ENCODE results near the gene SMS.
A peak's percentile ranks its signal among the peaks of the same experiment; 100 is the strongest.

SMS gene

DNA sequence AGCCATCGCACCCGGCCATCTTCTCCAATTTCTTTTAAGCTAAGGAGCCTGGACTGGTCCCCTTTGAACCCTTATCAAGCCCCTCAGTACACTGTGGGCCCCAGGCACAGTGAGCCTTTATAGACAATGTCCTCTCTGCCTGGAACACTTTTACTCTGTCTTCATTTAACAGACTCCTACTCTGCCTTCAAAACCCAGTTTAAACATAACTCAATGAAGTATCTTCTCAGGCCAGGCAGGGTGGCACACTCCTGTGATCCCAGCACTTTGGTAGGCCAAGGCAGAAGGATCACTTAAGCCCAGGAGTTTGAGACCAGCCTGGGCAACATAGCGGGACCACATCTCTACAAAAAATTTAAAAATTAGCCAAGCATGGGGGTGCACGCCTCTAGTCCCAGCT lies 27.5 kb upstream of the SMS start:
- H3K27ac Mint-ChIP-seq: no peak overlapping the region
- no peak overlapping the region for H3K4me3 Mint-ChIP-seq
- no peaks in the 10 kb centered on the region for H3K4me1 Mint-ChIP-seq
- peaks cover 2% of the 10 kb centered on the region for H3K9me3 Mint-ChIP-seq
- TF ChIP-seq, protein P1, sequence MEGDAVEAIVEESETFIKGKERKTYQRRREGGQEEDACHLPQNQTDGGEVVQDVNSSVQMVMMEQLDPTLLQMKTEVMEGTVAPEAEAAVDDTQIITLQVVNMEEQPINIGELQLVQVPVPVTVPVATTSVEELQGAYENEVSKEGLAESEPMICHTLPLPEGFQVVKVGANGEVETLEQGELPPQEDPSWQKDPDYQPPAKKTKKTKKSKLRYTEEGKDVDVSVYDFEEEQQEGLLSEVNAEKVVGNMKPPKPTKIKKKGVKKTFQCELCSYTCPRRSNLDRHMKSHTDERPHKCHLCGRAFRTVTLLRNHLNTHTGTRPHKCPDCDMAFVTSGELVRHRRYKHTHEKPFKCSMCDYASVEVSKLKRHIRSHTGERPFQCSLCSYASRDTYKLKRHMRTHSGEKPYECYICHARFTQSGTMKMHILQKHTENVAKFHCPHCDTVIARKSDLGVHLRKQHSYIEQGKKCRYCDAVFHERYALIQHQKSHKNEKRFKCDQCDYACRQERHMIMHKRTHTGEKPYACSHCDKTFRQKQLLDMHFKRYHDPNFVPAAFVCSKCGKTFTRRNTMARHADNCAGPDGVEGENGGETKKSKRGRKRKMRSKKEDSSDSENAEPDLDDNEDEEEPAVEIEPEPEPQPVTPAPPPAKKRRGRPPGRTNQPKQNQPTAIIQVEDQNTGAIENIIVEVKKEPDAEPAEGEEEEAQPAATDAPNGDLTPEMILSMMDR (IDR thresholded peaks at IDR 0.05; ENCODE audit: unreplicated experiment in 3 of 3): no peak
- H3K27me3 Mint-ChIP-seq (ENCODE audit: low read depth): no peaks in the 10 kb centered on the region
- no peaks in the 10 kb centered on the region for H3K36me3 Mint-ChIP-seq (ENCODE audit: low read depth)

DNA sequence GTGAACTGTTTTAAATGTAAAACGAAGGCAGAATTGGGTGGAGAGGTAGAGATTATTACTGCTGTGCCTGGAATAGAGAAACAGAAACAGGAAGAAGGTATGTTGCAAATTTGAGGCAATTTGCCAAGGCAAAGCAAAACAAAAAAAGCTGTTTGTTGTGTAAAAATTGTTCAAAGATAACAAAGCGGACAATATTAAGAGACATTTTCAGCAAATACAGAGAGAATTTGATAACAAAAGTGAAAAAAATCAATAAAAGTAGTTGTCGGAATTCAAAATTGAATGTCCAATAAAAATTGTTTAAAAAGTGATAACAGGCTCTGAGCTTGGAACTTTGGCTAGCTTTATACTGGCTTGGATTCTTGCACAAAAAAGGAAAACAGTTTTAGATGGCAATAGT lies 14.4 kb upstream of the SMS start:
- Mint-ChIP-seq H3K36me3 (ENCODE audit: low read depth) (no peaks in the 10 kb centered on the region), H3K27ac (no peak overlapping the region), H3K27me3 (ENCODE audit: low read depth) (no peaks in the 10 kb centered on the region), H3K9me3 (no peaks in the 10 kb centered on the region), H3K4me3 (no peak overlapping the region), H3K4me1 (peaks cover 6% of the 10 kb centered on the region)
- TF ChIP-seq, protein P1 (IDR thresholded peaks at IDR 0.05; ENCODE audit: unreplicated experiment in 3 of 3): no peak

DNA sequence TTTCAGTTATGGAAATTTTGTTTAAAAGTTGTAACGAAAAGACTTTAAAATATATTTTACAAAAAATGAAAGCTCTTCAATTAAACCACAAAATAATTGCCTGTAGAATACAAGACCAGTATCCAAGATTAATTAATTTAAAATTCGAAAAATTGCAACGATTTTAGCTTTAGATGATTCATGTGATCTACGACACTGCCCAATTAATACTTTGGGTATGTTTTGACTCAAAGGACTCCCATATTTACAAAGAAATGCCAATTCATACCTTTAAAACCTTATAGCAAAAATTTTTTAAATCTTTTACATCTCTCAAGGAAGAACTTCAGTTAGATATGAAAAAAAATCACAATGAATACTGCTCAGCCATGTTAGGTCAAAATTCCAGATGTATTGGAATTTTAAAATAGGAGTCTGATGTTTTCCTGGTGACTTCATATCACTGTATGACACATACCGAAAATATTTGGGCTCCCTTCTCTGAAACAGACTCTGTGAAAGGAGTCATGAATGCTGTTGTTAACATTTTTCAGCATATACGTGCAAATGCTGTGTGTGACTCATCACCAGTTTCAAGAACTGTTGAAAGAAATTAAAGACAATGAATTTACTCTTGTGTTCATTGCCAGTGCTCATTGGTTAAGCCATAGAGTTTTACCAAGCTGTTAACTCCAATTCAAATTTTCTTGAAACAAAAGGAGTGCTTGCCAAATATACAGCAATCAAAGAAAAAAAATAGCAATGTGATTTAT lies 13.8 kb upstream of the SMS start:
- H3K4me3 Mint-ChIP-seq: no peak overlapping the region
- H3K4me1 Mint-ChIP-seq: peaks cover 6% of the 10 kb centered on the region
- no peaks in the 10 kb centered on the region for H3K27me3 Mint-ChIP-seq (ENCODE audit: low read depth)
- no peaks in the 10 kb centered on the region for H3K9me3 Mint-ChIP-seq
- TF ChIP-seq, protein P1 (IDR thresholded peaks at IDR 0.05; ENCODE audit: unreplicated experiment in 3 of 3): no peak
- H3K36me3 Mint-ChIP-seq (ENCODE audit: low read depth): no peaks in the 10 kb centered on the region
- peak overlapping the region in 2 of 3 experiments; percentile 30 to 64 for H3K27ac Mint-ChIP-seq

DNA sequence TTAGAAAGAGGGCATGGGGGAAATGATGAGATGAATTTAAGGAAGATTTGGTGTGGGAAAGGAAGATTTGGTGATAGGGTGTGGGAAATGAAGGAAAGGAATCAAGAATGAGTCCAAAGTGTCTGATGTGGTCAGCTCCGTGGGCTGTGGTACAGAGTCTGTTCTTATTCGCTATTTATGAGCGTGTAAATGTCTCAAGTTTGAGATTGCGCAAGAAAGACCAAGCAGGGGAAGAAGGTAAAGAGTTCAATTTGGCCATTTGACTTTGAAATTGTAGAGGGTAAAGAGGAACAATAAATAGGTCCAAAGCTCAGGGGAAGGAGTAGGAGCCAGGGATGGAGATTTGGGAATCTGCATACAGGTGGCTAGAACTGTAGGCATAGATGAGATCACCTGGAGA lies 11.3 kb upstream of the SMS start:
- no peak overlapping the region for H3K27ac Mint-ChIP-seq
- TF ChIP-seq, protein P1 (IDR thresholded peaks at IDR 0.05; ENCODE audit: unreplicated experiment in 3 of 3): no peak
- H3K27me3 Mint-ChIP-seq (ENCODE audit: low read depth): no peaks in the 10 kb centered on the region
- H3K36me3 Mint-ChIP-seq (ENCODE audit: low read depth): no peaks in the 10 kb centered on the region
- peaks cover 16% of the 10 kb centered on the region for H3K4me1 Mint-ChIP-seq
- H3K4me3 Mint-ChIP-seq: no peak overlapping the region
- no peaks in the 10 kb centered on the region for H3K9me3 Mint-ChIP-seq

DNA sequence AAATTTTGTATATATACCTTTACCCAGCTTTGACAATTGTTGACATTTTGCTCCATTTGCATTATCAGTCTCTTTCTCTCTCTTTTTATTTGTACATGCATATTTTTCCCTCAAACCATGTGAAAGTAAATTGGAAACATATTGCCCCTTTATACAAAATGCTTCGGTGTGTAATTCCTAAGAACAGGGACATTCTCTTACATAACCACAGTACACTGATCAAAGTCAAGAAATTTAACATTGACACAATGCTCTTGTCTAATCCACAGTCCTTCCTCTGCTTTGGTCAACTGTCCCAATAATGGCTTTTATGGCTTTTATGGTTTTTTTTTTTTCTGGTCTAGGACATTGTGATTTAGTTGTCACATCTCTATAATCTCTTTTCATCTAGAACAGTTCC lies 9.5 kb upstream of the SMS start:
- TF ChIP-seq, protein P1 (IDR thresholded peaks at IDR 0.05; ENCODE audit: unreplicated experiment in 3 of 3): no peak
- Mint-ChIP-seq H3K27me3 (ENCODE audit: low read depth) (no peaks in the 10 kb centered on the region), H3K4me1 (peaks cover 16% of the 10 kb centered on the region), H3K9me3 (no peaks in the 10 kb centered on the region), H3K27ac (no peak overlapping the region), H3K4me3 (no peak overlapping the region), H3K36me3 (ENCODE audit: low read depth) (no peaks in the 10 kb centered on the region)
